WTC11 (cell line): ENCODE data around the gene PRF1.

Experiments used
- CTCF ChIP-seq: fragments of 200-600 bp; IDR thresholded peaks from 2 replicates; pipeline ENCODE4 v1.8.0; 2022; ENCODE audit warnings: antibody characterized with exemption
- TF ChIP-seq, protein P1 (sequence below): sonication (generic); formaldehyde crosslinking; conservative IDR thresholded peaks from 2 replicates; pipeline ENCODE4 v1.8.1; 2022; ENCODE audit warnings: mild to moderate bottlenecking, missing genetic modification reagents

- no peak for TF ChIP-seq CTCF
- TF ChIP-seq, protein P1, sequence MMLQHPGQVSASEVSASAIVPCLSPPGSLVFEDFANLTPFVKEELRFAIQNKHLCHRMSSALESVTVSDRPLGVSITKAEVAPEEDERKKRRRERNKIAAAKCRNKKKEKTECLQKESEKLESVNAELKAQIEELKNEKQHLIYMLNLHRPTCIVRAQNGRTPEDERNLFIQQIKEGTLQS (CRISPR knock-in tag) = no peak
Measured at GRCh38 chr10:70618663-70619062, 16.1 kb upstream of the PRF1 start.
